ENCODE measurements around the gene CDCA7.

- no peak for TF ChIP-seq CTCF (IDR thresholded peaks at IDR 0.05 in 4 of 5, conservative IDR thresholded peaks at IDR 0.05 in 1 of 5)
- TF ChIP-seq POLR2A (IDR thresholded peaks at IDR 0.05), result no peak
These were observed 35.4 kb downstream of the CDCA7 start for GRCh38 chr2:173390036-173390435.
